Measurements from ENCODE around the gene COX20. TPM values are rescaled to one million over a fixed set of nuclear protein-coding genes. Genes with fewer than 3 reads are reported as not detected.

The COX20 gene
- 15.3 and 21.2 TPM in 2 replicates for total RNA-seq

GRCh38 chr1:244835276-244836134 is at the start of gene COX20:
Gene COX20 (plus strand): TSS chr1:244835658. CDS start chr1:244835715, 57 bp downstream.

GRCh38 chr1:244864253-244865027 is 29.0 kb downstream of the COX20 start, which contains the start of gene HNRNPU:
Gene HNRNPU (minus strand): TSS chr1:244864543. CDS start chr1:244864307, 236 bp downstream.

Other genes starting within 250 kb of the COX20 start
- gene DESI2, start 182.5 kb upstream of the COX20 start, total RNA-seq, result 45.2 and 45.6 TPM in 2 replicates
- 149 and 171 TPM in 2 replicates for gene HNRNPU, start 28.9 kb downstream of the COX20 start, total RNA-seq